Ovary (tissue), 9 donors: ENCODE measurements around the gene ALG6. TPM values are rescaled to one million over a fixed set of nuclear protein-coding genes. Genes with fewer than 3 reads are reported as not detected.

Source experiments
- DNase-seq, 5 donors: peaks; one replicate each; pipeline ENCODE4 v3.0.0-alpha.2; 2019 to 2020
- H3K27ac ChIP-seq, 2 donors: fragments of 200-600 bp; one replicate each; pipeline versions ENCODE4 v1.5.1 to v1.8.0; 2019 to 2022
- H3K27me3 ChIP-seq: fragments of 200-600 bp; one replicate; pipeline ENCODE4 v1.8.0; 2022
- H3K36me3 ChIP-seq: fragments of 200-600 bp; sonication (generic); one replicate; pipeline ENCODE4 v1.5.1; 2019
- H3K4me1 ChIP-seq: one replicate; pipeline ENCODE4 v1.8.1; 2013; ENCODE audit warnings: mild to moderate bottlenecking, moderate library complexity; ENCODE audit not compliant: insufficient read depth
- H3K4me3 ChIP-seq: fragments of 200-600 bp; sonication (generic); one replicate; pipeline ENCODE4 v1.5.1; 2017
- H3K9me3 ChIP-seq, 2 donors: fragments of 200-600 bp in 1 of 2; sonication (generic) in 1 of 2; one replicate each; pipeline versions ENCODE4 v1.5.1 to v1.8.1; 2013 to 2019; ENCODE audit warnings: mild to moderate bottlenecking in 1 of 2, moderate library complexity in 1 of 2
- EP300 ChIP-seq: sonication (generic); formaldehyde crosslinking; IDR thresholded peaks from one replicate; pipeline ENCODE4 v1.6.1; 2017; ENCODE audit warnings: antibody characterized with exemption
- POLR2A ChIP-seq: fragments of 450-650 bp; IDR thresholded peaks from one replicate; pipeline ENCODE4 v1.6.1; 2017; ENCODE audit warnings: antibody characterized with exemption, mild to moderate bottlenecking, moderate library complexity
- WGBS, 3 donors: extraction: QIAGEN DNeasy Blood & Tissue Kit in 1 of 3; methylation state at CpG; one replicate each; pipeline versions ENCODE4 v1.1.5 to v1.1.7; 2013 to 2017; 5-methylcytosine and 5-hydroxymethylcytosine counted together
- intact Hi-C, 4 donors: fragments of 100-400 bp; cut with DNase I; formaldehyde crosslinking; loops; one replicate each; pipeline versions ENCODE4 v1.11.0 to v1.15.1; 2022 to 2023
- polyA plus RNA-seq, 2 donors: library from polyadenylated mRNA; stranded (reverse); fragments of 200-250 nt in 1 of 2; fragments of 350-450 nt in 1 of 2; fragmentation: Illumina TruSeq in 1 of 2; extraction: RNeasy Lipid Tissue Mini Kit (QIAGEN cat#74804) in 1 of 2; gene quantifications; one replicate each; pipeline ENCODE4 v1.2.3, GENCODE V29; 2013 to 2014
- total RNA-seq, 7 donors: library from RNA; depleted of rRNA in 2 of 7; stranded (reverse); fragments of >200 nt in 2 of 7; fragmentation: NEBNext Ultra II Directional in 3 of 7; extraction: Animal tissue kit (Norgen Biotek cat#: 25700) in 3 of 7; gene quantifications; one replicate each; pipeline versions ENCODE4 v1.1.0 to v1.2.4, GENCODE V29; 2016 to 2023
- TF ChIP-seq, protein P1 (sequence below), 3 donors: fragments of 450-650 bp in 2 of 3; fragments of 200-600 bp in 1 of 3; IDR thresholded peaks; one replicate each; pipeline versions ENCODE4 v1.5.1 to v1.8.0; 2016 to 2022; ENCODE audit warnings: antibody characterized with exemption in 3 of 3, mild to moderate bottlenecking in 1 of 3
- donor health status: DM: no; HTN: no; CAD: no; lungs with moderate emphysema.
- donor health status: DM: no; HTN: no; CAD: no.
- donor health status: Bipolar disorder and iron deficiency.
- donor health status: DM: yes; HTN: yes; CAD: no.
- donor health status: DM: no; HTN: no; CAD: no.
- donor health status: DM: yes; HTN: yes; CAD: no.

Gene ALG6
- total and polyA plus RNA-seq, 9 donors = 6.6 to 14.2 (median 9.1) TPM

DNA sequence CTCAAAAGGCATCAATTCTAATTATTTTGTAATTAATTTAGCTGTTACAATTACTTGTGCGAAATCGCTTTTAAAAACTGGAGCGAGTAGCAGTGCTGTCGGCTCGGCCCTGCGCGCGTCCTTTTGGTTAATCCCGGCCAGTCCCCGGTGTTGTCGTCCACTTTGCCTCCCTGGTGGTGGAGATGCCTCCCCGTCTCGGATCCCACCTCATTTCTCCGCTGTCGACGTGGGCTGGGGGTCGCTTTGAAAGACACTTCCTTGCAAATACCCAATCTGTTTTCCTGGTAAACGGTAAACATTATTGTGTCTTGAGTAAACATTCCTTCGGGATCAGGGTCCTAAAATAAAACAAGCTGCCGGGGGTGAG, 41.3 kb upstream of the ALG6 start:
- TF ChIP-seq EP300 = no peak
- no peak for TF ChIP-seq POLR2A
- TF ChIP-seq, protein P1, sequence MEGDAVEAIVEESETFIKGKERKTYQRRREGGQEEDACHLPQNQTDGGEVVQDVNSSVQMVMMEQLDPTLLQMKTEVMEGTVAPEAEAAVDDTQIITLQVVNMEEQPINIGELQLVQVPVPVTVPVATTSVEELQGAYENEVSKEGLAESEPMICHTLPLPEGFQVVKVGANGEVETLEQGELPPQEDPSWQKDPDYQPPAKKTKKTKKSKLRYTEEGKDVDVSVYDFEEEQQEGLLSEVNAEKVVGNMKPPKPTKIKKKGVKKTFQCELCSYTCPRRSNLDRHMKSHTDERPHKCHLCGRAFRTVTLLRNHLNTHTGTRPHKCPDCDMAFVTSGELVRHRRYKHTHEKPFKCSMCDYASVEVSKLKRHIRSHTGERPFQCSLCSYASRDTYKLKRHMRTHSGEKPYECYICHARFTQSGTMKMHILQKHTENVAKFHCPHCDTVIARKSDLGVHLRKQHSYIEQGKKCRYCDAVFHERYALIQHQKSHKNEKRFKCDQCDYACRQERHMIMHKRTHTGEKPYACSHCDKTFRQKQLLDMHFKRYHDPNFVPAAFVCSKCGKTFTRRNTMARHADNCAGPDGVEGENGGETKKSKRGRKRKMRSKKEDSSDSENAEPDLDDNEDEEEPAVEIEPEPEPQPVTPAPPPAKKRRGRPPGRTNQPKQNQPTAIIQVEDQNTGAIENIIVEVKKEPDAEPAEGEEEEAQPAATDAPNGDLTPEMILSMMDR (IDR thresholded peaks at IDR 0.05) = no peak
- Histone ChIP-seq H3K4me1 (peaks cover 7% of the 10 kb centered on the region), H3K36me3 (no peaks in the 10 kb centered on the region), H3K27ac (no peak overlapping the region), H3K4me3 (no peak overlapping the region), H3K9me3 (peaks cover 0 to 7% of the 10 kb centered on the region in 2 donors), H3K27me3 (peaks cover 13% of the 10 kb centered on the region)
- 13 to 16% (median 15%) methylated on average over 20 of the region's 20 CpGs for WGBS, 3 donors
- no peak for DNase-seq
- intact Hi-C loops = no loop called here

DNA sequence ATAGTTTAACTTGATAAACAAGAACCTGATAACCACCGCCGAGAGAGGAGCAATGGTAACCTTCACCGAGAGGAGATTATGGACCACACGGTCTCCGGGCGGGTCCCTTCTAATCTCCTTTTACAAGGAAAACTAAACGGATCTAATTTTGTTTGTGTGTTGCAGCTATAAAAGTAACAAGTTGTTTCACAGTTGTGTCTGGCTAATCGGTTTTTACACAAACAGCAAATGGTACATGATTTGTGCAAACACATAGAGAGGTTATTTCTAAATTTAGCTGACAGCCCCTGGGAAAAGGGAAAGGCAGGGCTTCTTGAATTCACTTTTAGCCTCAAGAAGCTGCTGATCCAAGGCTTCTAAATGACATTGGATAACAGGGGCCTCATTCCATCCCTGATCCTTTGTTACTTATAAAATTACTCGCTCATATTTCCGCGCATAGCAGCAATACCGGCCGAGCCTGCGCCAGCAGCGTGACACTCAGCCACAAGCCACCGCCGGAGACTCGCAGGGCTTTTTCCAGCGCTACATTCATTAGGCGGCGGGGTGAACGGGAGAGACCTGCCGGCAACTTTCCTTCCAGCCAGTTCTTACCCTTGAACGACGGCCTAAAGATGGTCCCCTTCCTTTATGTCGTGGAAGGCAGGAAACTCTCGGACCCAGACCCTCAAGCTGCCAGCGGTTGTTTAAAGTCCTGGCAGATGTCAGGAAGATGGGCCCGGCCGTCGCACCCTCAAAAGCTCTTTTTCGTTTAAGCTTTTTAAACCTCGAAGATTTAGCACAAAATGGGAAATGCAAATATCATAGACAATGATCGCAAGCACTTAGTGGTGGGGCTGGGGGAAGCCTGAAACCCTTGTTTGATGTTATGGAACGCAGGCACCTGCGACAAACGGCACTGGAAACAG, 40.7 kb upstream of the ALG6 start:
- Histone ChIP-seq H3K4me1 (peaks cover 7% of the 10 kb centered on the region), H3K27me3 (peaks cover 13% of the 10 kb centered on the region), H3K27ac (no peak overlapping the region), H3K36me3 (no peaks in the 10 kb centered on the region), H3K4me3 (no peak overlapping the region), H3K9me3 (peaks cover 0 to 7% of the 10 kb centered on the region in 2 donors)
- no peak for TF ChIP-seq POLR2A
- TF ChIP-seq, protein P1 (IDR thresholded peaks at IDR 0.05) = no peak
- DNase-seq = no peak
- WGBS, 3 donors = 12 to 15% (median 14%) methylated on average over 37 of the region's 37 CpGs
- intact Hi-C loops = no loop called here

DNA sequence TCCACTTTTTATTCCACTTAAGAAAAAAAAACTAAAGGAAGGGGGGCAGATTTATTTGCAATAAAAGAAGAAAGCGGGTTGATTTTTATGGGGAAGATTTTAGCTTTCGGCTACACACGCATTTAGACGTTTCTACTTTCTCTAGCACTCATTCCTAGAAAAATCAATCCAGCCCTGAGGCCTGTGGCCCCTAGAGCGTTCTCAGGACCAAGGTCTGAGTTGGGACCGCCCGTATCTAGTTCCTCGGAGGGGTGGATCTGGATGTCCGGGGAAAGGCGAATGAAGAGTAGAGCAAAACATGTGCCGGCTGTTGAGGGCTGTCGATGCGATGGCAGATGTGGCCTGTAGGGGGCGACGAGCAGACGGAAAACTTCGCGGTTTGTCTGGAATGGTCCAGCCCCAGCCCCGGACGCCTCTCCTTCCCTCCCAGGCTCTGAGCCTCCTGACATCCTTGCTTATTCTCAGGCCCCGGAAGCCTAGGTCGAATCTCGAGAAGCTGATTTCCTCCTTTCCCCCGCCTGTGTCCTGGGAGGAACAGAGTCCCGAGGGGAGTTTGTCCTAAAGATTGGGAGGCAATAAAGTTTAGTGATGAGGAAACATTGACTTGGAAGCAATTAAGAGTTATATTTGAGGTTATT, 39.9 kb upstream of the ALG6 start:
- Histone ChIP-seq H3K27me3 (peaks cover 9% of the 10 kb centered on the region), H3K36me3 (no peaks in the 10 kb centered on the region), H3K4me3 (no peak overlapping the region), H3K9me3 (peaks cover 0 to 7% of the 10 kb centered on the region in 2 donors), H3K4me1 (peaks cover 5% of the 10 kb centered on the region), H3K27ac (no peak overlapping the region)
- intact Hi-C loops = no loop called here
- DNase-seq = peak in 1 of 5 donors; percentile 51
- no peak for TF ChIP-seq POLR2A
- TF ChIP-seq EP300 = no peak
- TF ChIP-seq, protein P1 (IDR thresholded peaks at IDR 0.05) = no peak
- 10% methylated on average over 25 of the region's 25 CpGs for WGBS, 3 donors

DNA sequence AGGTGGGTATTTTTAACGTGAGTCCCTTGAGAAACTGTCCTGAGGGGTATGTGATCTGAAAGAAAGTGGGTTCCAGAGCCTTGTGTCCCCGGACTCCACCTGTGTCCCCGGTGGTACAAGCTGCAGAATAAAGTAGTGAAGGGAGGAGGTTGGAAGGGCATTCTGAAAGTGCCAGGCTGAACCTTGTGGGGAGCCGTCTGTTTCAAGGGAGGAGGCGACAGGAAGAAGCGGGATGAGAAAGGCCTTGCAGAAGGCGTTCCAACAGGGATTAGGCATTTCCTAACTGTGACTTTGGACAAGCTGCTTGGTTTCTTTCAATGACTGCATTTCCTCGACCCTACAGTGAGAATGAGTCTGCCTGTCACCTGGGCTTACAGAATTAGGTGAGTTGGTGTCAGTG, 39.3 kb upstream of the ALG6 start:
- intact Hi-C loops = no loop called here
- WGBS, 3 donors = 60 to 64% (median 62%) methylated on average over 8 of the region's 8 CpGs

More for the DNA sequence above, 39.3 kb upstream of the ALG6 start:
- DNase-seq = no peak
- H3K27ac ChIP-seq = no peak overlapping the region
- H3K4me1 ChIP-seq = peaks cover 2% of the 10 kb centered on the region
- no peak for TF ChIP-seq POLR2A
- TF ChIP-seq, protein P1 (IDR thresholded peaks at IDR 0.05) = no peak
- TF ChIP-seq EP300 = no peak
- H3K27me3 ChIP-seq = peaks cover 4% of the 10 kb centered on the region
- H3K9me3 ChIP-seq = peaks cover 0 to 7% of the 10 kb centered on the region in 2 donors
- H3K36me3 ChIP-seq = no peaks in the 10 kb centered on the region
- H3K4me3 ChIP-seq = no peak overlapping the region
